Measurements from ENCODE around the gene BET1L. TPM values are rescaled to one million over a fixed set of nuclear protein-coding genes. Genes with fewer than 3 reads are reported as not detected.
"Not testable (repeated sequence)": the region's sequence is repeated elsewhere in the genome, so short reads cannot be mapped to it uniquely, and the experiment has no call there.

Gene BET1L
- total RNA-seq, 2 donors from 2014 or later, result 37.5 to 39.1 TPM

DNA sequence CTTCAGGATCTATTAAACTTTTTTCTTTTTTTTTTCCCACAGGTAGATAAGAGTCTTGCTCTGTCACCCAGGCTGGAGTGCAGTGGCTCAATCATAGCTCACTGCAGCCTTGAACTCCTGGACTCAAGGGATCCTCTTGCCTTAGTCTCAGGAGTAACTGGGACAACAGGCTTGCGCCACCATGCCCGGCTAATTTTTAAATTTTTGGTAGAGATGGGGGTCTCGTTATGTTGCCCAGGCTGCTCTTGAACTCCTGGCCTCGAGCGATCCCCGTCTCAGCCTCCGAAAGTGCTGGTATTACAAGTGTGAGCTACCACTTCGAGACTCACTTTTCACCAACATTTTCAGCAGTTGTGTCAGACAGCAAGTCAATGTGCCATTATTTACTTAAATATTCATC, 28.0 kb upstream of the BET1L start:
- intact Hi-C loops (cut with DNase I), result loop anchor here in 1 of 2 donors (5.0 kb wide), 1 partner anchor 52 kb away; the partner anchor contains the start of gene PGGHG
- no peak for DNase-seq (ENCODE audit: low spot score)

DNA sequence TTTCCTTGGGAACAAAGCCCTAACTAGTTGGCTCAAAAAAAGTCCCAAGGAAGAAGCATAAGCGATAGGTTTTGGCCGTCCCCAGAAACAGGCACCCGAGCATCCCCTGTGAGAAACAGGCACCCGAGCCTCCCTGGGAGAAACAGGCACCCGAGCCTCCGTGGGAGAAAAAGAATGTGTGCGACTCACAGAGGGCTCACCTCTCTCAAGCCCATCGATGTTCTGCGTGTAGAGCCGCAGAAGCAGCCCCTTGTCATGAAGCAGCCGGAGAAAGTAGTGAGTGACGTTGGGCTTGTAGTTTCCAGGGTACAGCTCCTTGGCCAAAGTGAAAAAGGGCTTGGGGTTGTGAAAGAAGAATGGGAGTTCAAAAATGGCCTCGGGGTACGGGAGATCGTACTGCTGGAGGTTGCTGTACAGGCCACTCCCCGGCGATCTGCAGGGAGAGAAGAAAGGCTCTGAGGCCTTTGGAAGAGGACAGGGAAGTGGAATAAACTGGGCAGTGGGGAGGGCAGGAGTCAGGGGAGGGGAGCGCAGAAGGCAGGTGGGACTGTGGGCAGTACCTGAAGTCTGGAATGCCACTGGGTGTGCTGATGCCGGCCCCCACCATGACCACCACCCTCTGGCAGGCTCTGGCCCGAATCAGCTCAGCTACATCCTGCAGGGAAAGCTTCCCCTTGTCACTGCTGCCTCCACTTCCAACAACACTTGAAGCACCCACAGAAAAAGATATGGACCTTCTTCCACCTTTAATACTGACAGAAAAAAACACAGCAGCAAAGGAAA, 25.8 kb upstream of the BET1L start:
- intact Hi-C loops (cut with DNase I), result no loop called here
- no peak for DNase-seq (ENCODE audit: low spot score)

DNA sequence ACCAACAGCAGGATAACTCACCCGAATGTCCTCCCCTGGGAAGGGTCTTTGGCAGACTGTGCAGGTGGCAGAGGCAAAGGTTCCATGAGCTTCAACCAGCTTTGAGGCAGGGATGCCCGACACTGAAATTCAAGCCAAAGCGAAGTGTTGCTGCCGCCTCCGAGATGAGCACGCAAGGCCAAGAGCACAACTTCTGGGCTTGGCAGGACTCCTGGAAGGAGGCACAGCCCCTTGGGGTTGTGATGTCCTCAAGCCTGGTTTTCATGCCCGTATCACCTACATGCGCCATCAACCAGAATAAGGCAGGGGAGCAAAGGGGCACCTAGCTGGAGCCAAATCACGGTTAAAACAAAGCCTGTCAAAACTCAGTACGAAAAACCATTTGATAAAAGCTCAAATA, 23.2 kb upstream of the BET1L start:
- DNase-seq (ENCODE audit: low spot score), result no peak
- intact Hi-C loops (cut with DNase I), result no loop called here

DNA sequence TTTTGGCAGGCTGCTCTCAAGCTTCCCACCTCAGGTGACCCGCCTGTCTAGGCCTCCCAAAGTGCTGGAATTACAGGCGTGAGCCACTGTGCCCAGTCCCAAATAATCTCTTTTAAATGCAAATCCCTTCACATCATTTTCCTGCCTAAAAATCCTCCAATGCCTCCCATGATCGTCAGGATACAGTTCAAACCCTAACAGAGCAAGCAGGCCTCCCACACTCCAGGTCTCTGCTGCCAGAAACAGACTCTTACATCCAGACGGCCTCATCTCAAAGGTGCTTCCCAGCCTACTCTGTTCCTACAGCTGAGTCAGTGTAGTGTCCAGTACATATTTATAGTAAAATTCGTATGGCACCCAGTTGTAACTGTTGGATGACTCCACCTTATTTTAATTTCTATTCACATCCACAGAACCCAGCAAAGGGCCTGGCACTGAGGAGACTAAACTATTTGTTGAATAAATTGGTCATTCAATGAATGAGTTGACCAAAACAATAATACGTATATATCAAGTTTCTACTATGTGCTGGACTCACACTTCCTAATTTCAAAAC, 20.7 kb upstream of the BET1L start:
- intact Hi-C loops (cut with DNase I), result no loop called here
- no peak for DNase-seq (ENCODE audit: low spot score)

DNA sequence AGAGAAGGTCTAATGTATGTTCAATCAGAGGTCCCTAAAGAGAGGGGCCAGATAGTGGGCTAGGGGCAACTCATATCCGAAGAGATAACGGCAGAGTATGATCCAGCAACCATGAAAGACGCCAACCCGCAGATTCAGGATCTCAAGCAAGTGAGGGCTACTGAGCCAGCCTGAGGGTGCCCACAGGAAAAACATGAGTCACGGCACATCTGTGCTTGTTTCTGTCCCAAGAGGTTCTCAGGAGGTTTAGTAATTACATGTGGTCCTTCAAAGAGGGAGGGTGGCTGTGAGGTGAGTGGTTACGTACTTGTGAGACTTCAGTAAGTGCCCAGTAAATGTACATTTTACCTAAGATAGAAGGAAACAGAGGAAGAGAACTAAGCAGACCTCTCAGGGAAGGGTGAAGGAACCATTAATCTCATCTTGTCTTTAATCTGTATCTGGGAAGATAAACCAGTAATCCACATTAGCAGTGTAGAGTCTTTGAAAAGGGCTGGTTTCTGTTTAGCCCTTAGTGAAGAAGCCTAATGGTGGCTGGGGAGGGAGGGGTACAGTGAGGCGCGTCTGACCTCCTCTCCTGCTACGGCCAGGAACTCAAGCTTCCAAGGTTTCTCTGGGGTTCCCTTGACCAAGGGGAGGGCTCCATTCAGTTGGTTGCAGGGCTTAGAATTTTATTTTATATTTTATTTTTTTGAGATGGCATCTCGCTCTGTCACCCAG, 18.7 kb upstream of the BET1L start:
- DNase-seq (ENCODE audit: low spot score), result no peak

DNA sequence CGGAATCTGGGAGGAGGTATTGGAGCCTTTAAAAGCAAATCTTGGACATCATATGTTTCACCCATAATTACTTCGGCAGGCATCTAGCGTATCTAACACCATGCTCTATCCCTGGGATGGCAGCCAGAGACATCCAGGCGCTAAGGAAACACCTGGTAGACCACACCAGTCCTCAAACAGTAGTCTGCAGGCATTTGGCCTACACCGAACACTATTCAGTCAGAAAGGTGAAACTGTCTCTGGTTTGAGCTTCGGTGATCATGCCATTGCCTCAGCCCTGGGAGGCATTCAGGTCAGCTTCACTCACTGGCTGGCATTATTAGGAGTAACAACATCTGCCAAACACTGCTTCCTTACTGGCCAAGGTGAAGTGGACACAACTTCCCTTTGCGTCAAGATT, 17.2 kb upstream of the BET1L start:
- intact Hi-C loops (cut with DNase I), result no loop called here
- DNase-seq (ENCODE audit: low spot score), result no peak

More for the DNA sequence above, 18.7 kb upstream of the BET1L start:
- intact Hi-C loops (cut with DNase I), result no loop called here

DNA sequence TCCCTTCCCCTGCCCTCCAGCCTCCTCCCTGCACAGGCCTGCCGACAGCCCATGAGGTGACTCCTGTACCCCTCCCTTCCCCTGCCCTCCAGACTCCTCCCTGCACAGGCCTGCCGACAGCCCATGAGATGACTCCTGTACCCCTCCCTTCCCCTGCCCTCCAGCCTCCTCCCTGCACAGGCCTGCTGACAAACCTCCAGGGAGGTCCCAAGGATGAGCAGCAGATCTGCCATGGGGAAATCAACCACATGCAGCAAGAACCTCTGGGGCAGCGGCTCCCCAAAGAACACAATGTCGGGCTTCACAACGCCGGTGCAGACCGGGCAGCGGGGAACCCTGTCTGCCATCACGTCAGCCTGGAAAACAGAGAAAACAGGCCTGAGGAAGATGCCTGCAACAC, 16.7 kb upstream of the BET1L start:
- no peak for DNase-seq (ENCODE audit: low spot score)
- intact Hi-C loops (cut with DNase I), result no loop called here

DNA sequence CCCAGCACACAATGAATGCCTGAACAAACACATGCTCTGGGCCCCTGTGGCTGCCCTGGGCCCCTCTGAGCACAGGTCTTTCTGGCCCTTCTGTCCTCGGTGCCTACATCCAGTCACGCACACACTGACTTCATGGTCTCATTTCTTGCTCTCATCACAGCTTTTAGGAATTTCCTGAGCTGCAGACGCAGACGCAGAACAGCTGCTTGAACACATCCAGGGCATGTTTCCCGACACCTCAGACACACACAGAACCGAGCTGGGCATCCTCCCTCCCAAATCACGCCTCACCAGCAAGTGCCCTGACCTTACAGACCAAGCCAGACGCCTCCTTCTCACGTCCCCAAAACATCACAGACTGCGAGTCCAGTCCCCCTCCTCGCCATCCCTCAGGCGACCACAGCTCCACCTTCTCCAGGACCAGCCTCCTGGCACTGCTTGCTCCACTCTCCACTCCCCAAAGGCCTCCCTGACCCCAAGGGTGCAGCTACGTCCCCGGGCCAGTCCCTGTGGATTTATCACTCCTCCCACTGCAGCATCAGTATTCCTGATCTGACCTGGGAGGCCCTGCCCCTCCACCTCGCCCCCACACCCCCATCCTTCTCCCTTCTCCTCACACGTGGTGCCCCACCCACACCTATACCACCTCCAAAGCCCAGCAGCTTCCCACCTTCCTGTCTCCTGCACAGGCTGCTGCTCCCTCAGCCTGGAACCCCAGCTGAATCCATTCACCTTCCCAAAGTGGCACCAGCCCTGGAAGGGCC, 16.0 kb upstream of the BET1L start:
- intact Hi-C loops (cut with DNase I), result no loop called here
- peak; percentile 61 for DNase-seq (ENCODE audit: low spot score)

DNA sequence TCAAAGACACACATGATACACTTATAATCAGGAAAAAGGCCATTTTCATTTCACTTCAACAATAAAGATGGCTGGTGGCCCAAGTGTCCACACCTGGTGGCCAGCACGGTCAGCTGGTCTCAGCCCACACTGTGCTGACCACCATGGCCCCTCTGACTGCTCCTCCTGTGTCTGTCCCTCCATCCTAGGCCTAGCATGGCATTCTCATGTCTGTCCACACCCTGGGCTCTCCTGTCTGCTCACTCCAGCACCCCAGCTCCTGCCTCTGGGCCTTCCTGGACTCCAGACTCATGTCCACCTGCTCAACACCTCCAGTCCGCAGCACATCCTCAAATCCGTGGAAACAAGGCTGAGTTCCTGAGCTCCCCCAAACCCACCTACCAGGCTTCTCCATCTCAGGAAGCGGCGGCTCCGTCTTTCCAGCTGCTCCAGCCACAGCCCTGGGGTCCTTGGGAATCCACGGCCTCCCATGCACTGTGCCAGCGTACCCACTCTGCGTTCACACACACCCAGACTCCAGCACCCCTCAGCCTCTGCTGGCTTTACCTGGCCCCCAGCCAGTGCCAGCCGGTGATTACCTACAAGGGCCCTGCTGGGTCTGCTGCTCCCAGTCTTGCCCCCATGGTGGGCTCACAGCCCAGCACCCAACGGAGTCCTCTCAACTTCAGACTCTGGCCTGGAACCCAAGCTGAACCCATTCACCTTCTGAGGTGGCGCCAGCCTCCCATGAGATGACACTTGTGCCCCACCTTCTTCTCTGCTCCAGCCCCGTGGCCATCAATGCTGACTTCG, 15.0 kb upstream of the BET1L start:
- DNase-seq (ENCODE audit: low spot score), result peak; percentile 67
- intact Hi-C loops (cut with DNase I), result no loop called here

DNA sequence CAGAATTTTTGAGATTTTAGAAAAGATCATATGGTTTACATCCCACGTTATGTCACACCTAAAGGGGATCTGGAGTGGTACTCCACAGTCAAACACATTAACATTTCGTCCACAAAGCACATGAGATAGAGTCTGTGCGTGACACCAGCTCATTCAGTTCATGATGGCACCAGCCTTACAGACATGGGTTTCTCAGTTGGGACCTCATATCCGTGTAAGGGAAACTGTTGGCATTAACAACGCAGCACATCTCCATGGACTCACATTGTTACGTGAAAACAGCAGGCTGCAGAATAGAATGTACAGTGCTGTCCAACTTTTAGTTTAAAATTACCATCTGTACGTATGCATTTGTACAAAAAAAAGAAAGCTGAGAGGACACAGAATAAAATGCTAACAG, 14.3 kb upstream of the BET1L start:
- no peak for DNase-seq (ENCODE audit: low spot score)

DNA sequence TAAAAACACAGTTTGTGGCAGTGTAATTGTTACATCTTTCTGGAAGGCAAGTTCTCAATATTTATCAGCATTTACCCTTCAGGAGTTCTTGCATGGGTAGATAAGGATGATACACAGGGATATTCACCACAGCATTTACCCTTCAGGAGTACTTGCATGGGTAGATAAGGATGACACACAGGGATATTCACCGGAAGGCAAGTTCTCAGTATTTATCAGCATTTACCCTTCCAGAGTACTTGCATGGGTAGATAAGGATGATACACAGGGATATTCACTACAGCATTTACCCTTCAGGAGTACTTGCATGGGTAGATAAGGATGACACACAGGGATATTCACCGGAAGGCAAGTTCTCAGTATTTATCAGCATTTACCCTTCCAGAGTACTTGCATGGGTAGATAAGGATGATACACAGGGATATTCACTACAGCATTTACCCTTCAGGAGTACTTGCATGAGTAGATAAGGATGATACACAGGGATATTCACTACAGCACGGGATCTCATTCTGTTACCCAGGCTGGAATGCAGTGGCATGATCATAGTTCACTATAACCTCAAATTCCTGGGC, 13.5 kb upstream of the BET1L start:
- DNase-seq (ENCODE audit: low spot score); intact Hi-C loops (cut with DNase I): not testable (repeated sequence)

More for the DNA sequence above, 14.3 kb upstream of the BET1L start:
- intact Hi-C loops (cut with DNase I), result no loop called here

DNA sequence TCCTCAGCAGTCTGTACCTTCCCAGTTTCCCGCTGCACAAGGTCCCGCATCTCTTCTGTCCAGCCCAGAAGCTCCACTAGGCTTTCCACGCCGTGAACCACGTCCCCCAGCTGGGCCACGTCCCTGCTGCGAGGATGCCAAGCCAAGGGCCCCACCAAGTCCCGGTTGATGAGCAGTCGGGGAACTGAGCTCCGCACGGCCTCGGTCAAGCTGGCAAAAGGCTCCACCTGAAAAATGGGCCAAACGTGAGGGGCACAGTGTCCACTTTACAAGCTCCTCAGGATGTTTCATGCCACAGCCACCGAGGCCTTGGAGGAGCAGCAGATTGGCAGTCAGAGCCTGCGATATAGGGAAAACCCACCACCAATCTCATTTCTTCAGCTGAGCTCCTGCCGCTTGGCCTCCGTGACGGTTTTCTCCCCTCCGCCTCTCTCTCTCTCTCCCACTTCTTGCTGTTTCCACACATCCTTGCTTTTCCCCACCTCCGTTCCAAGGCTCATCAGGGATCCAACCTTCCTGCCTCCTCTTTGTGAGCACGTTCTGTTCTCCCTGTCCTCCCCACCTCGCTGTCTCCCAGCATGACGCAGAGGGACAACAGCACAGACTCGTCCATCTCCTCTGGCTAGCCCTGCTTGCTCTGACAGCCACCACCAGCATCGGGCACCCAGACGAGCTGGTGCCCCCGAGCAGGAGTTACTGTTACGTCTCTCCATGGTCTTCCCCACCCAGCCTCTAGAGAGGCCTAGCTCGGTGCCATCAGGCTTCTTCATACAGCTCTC, 11.8 kb upstream of the BET1L start:
- intact Hi-C loops (cut with DNase I), result no loop called here
- DNase-seq (ENCODE audit: low spot score), result peak; percentile 47

DNA sequence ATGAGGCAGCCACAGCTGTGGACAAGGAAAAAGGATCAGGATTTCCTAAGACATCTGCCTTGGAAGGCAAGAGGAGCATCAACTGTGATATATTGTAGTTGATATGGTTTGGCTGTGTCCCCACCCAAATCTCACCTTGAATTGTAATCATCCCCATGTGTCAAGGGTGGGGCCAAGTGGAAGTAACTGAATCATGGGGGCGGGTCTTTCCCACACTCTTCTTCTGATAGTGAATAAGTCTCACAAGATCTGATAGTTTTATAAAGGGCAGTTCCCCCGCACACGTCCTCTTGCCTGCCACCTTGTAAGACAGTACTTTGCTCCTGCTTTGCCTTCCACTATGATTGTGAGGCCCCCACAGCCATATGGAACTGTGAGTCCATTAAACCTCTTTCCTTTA, 10.5 kb upstream of the BET1L start:
- DNase-seq (ENCODE audit: low spot score), result no peak
- intact Hi-C loops (cut with DNase I), result no loop called here

DNA sequence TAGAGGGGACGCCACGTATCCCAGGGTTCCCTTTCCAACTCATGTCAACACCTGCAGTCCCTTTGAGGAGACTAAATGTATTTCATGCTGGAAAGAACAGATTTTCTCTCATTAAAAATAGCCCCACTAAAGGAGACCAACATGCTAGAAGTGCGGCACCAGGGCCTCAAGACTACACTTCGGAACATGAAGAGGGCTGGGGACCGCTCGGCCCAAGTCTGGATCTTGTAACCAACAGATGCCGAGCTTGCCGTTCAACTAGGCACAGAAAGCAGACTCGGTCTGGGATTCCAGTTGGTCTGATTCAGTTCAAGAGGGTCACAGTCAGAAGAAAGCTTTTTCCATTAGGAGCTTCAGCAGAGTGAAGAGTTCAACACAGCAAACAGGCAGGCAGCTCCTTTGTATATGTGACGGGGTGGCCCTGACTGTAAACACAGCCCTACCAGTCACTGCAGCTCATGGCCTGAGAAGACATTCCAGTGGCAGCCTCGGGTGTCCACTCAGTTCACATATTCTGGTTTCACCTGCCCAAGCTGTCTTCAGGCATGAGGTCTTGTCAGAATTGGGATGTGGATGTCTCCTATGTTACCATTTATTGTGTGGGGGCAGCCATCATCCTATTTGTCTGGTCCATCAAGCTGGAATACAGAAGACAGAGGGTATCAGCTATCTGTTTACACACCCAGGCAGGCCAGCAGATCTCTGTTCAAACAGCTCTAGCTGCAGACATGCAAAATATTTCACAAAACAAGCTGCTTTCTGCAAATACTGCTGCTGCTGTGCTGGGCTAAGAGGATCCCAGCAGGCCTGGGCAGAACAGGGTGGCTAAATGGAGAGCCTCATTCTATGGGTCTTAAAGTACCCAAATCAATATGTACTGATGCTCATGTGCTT, 9.1 kb upstream of the BET1L start:
- intact Hi-C loops (cut with DNase I), result no loop called here
- peak; percentile 16 for DNase-seq (ENCODE audit: low spot score)

DNA sequence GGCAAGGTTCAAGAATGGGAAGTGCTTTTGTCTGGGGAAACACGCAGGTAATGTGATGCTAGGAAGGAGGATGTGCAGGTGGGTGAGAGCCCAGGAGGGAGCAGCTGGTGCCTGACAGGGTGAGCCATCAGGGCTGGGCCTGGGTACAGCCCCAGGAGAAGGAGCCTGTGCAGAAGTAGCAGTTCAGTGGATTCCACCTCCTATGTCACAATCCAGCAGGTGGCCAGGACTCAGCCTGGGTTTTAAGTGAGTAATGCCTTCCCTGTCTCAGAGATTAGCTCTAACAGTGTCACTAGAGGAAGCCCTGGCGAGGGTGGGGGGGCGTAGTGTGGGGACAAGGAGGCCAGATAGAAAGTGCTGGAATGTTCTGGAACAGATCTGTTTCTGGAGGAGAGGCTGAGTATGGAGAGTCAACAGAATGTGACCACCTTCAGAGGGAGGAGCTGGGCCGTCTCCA, 8.4 kb upstream of the BET1L start:
- DNase-seq (ENCODE audit: low spot score), result peak; percentile 35
- intact Hi-C loops (cut with DNase I), result no loop called here

DNA sequence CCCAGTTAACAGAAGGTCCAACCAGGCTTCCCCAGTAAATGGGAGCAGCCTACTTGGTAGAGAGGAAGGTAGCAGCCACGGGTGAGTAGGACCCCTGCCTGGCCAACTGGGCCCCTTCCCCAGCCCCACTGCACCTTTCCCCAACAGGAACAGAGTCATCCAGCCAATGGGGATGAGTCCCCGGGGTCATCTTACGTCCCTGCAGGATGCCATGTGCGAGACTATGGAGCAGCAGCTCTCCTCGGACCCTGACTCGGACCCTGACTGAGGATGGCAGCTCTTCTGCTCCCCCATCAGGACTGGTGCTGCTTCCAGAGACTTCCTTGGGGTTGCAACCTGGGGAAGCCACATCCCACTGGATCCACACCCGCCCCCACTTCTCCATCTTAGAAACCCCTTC, 6.9 kb upstream of the BET1L start:
- intact Hi-C loops (cut with DNase I), result no loop called here
- DNase-seq (ENCODE audit: low spot score), result peak; percentile 55

DNA sequence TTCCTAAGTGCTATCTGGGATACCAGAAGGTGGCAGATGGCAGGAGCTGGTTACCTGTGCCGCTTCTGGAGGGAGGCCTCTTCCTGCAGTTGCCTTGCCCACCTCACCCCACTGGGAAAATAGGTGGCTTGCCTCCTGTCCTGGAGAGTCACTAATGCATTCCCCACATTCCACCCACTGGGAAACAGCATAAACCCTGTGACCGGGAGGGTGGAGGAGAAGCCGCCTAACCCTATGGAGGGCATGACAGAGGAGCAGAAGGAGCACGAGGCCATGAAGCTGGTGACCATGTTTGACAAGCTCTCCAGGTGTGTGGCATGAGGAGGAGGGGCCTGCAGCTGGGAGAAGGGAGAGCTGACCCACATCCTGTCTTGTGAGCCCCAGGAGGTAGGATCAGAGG, 5.9 kb upstream of the BET1L start:
- DNase-seq (ENCODE audit: low spot score), result peak; percentile 51
- intact Hi-C loops (cut with DNase I), result no loop called here
